Measurements from ENCODE around the gene MEIS1. TPM values are rescaled to one million over a fixed set of nuclear protein-coding genes. Genes with fewer than 3 reads are reported as not detected.
A peak's percentile ranks its signal among the peaks of the same experiment; 100 is the strongest.

Gene MEIS1
- total RNA-seq, 1 experiment from 2014 or later: 9.1 TPM

DNA sequence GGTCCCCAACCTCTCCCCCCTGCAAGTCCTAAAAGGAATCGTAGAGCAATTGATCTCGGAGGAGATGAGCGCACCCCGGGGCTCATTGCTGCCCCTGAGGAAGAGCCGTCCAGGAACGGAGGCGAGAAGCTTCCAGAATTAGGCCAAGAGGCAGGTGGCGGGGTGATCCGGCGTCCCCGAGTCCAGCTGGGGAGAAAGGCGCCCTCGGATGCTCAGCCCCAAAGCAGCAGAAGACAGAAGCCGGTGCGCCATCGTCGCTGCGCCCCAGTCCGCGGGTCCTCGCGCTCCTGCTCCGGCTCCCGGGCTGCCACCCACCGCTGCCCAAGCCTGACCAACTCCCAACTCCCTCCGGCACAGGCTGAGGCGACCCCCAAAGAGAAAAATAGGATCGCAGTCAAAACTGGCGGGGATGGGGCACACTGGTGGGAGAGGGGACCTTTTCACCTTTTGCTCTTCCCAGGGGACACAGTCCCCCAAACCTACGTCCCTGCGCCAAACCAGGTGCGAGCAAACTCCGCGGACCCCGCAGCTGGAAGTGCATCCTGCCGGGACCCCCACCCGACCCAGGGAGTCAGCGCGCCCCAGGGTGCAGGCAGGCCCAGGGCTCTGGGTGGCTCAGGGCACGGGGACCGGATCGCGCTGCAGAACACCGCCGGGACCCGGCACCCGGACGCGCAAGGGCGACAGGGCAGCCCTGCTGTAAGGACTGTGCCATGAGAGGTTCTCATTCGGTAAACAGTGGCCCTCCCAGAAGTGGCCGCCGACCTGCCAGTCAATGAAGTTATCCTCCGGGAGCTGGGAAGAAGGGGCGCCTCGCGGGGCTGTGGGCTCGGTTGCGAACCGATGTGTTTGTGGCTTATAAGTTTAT, 8.4 kb upstream of the MEIS1 start:
- no peak for TF ChIP-seq CTCF (conservative IDR thresholded peaks at IDR 0.05)
- no peak for TF ChIP-seq EZH2 (IDR thresholded peaks at IDR 0.05; ENCODE audit: low read depth)
- POLR2A ChIA-PET (ENCODE audit: unreplicated experiment): no interaction called here
- Histone ChIP-seq H3K4me2 (no peak overlapping the region), H3K36me3 (ENCODE audit: low read depth) (no peaks in the 10 kb centered on the region), H3K9me2 (ENCODE audit: insufficient read depth) (no peaks in the 10 kb centered on the region), H3K79me2 (ENCODE audit: low read depth) (no peaks in the 10 kb centered on the region), H2AFZ (no peak overlapping the region), H3K9me3 (ENCODE audit: insufficient read depth, low read depth) (no peaks in the 10 kb centered on the region), H4K20me1 (ENCODE audit: insufficient read depth) (no peaks in the 10 kb centered on the region), H3K27ac (no peak overlapping the region), H3K4me3 (no peak overlapping the region), H3K4me1 (replicated peaks; ENCODE audit: insufficient read depth) (no peaks in the 10 kb centered on the region), H3K27me3 (ENCODE audit: insufficient read depth, low read depth) (no peaks in the 10 kb centered on the region), H3F3A (ENCODE audit: insufficient read depth, low read depth) (no peaks in the 10 kb centered on the region)
- CTCF ChIA-PET: no interaction called here
- BruUV-seq (replicated peaks): no TSS peak
- no peak for DNase-seq
- intact Hi-C loops (cut with micrococcal nuclease; ENCODE audit: unreplicated experiment): loop anchor here (5.0 to 10.0 kb wide), 4 partner anchors 498 to 1228 kb away; no protein-coding TSS in a partner anchor

DNA sequence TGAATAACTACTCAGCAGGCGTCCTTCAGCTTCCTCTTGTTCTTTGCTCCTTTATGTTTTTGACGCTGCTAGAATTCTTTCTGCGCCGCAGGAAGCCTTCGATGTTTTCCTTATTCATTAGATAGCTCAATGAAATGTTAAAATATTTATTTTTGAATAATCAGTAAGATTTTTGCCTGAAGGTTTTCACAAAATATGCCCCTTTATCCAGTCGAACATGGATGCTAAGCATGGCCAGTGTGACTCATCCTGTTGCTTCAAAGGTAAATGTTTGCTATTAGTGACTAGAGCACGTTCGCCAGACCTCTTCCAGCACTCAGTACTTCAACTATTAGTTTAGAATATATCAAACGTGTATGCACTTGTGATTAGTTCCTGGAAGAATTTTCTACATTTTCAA, 7.6 kb upstream of the MEIS1 start:
- no peaks in the 10 kb centered on the region for H3K36me3 ChIP-seq (ENCODE audit: low read depth)
- CTCF ChIA-PET: no interaction called here
- POLR2A ChIA-PET (ENCODE audit: unreplicated experiment): no interaction called here
- no peak overlapping the region for H3K4me2 ChIP-seq
- no peaks in the 10 kb centered on the region for H3K9me2 ChIP-seq (ENCODE audit: insufficient read depth)
- H3K9me3 ChIP-seq (ENCODE audit: insufficient read depth, low read depth): no peaks in the 10 kb centered on the region
- H3K27ac ChIP-seq: no peak overlapping the region
- H3K79me2 ChIP-seq (ENCODE audit: low read depth): no peaks in the 10 kb centered on the region
- intact Hi-C loops (cut with micrococcal nuclease; ENCODE audit: unreplicated experiment): loop anchor here (5.0 to 10.0 kb wide), 4 partner anchors 498 to 1228 kb away; no protein-coding TSS in a partner anchor
- no TSS peak for BruUV-seq (replicated peaks)
- H3K4me1 ChIP-seq (replicated peaks; ENCODE audit: insufficient read depth): no peaks in the 10 kb centered on the region
- no peak for TF ChIP-seq CTCF (conservative IDR thresholded peaks at IDR 0.05)
- no peak for TF ChIP-seq EZH2 (IDR thresholded peaks at IDR 0.05; ENCODE audit: low read depth)
- no peak overlapping the region for H2AFZ ChIP-seq
- DNase-seq: no peak
- H4K20me1 ChIP-seq (ENCODE audit: insufficient read depth): no peaks in the 10 kb centered on the region
- H3F3A ChIP-seq (ENCODE audit: insufficient read depth, low read depth): no peaks in the 10 kb centered on the region
- no peaks in the 10 kb centered on the region for H3K27me3 ChIP-seq (ENCODE audit: insufficient read depth, low read depth)
- no peak overlapping the region for H3K4me3 ChIP-seq

DNA sequence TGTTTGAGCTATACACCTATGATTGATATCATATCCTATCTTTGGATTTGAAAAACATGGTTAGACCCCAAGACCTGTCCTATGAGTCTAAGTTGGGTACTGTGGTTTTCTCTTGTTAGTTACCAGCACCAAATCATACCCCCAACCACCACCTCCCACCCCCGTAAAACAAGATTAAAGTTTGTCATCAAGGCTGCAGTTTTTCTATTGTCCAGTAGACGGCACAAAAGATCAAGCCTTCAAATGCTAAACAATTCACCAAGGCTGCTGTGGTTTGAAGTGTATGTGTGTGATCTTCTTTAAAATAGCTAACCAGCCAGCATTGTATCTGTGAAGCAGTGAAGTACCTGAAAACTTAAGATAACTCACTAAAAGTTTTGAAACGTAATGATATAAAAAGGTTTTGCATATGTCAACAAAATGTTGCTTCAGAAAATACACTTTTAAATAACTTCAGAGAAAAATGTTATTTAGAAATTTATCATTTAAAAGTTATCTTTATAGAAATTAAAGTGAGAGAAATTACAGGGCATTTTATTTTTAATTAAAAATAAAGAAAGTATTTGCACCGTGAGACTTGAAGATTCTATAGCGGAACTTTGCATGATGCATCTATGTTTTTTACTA, 5.8 kb upstream of the MEIS1 start:
- no peak overlapping the region for H3K27ac ChIP-seq
- no peaks in the 10 kb centered on the region for H3K27me3 ChIP-seq (ENCODE audit: insufficient read depth, low read depth)
- no peak overlapping the region for H3K4me3 ChIP-seq
- H3K36me3 ChIP-seq (ENCODE audit: low read depth): no peaks in the 10 kb centered on the region
- no peaks in the 10 kb centered on the region for H3K9me3 ChIP-seq (ENCODE audit: insufficient read depth, low read depth)
- H4K20me1 ChIP-seq (ENCODE audit: insufficient read depth): no peaks in the 10 kb centered on the region
- no peak overlapping the region for H2AFZ ChIP-seq
- POLR2A ChIA-PET (ENCODE audit: unreplicated experiment): no interaction called here
- BruUV-seq (replicated peaks): no TSS peak
- H3K4me2 ChIP-seq: no peak overlapping the region
- intact Hi-C loops (cut with micrococcal nuclease; ENCODE audit: unreplicated experiment): loop anchor here (1.0 to 10.0 kb wide), 7 partner anchors 146 to 1226 kb away; no protein-coding TSS in a partner anchor
- no peaks in the 10 kb centered on the region for H3F3A ChIP-seq (ENCODE audit: insufficient read depth, low read depth)
- peak; percentile 96 for TF ChIP-seq CTCF (conservative IDR thresholded peaks at IDR 0.05)
- TF ChIP-seq EZH2 (IDR thresholded peaks at IDR 0.05; ENCODE audit: low read depth): no peak
- H3K79me2 ChIP-seq (ENCODE audit: low read depth): no peaks in the 10 kb centered on the region
- no peaks in the 10 kb centered on the region for H3K9me2 ChIP-seq (ENCODE audit: insufficient read depth)
- CTCF ChIA-PET: interaction anchor here (0.6 to 1.5 kb wide), 10 partner anchors 12 to 1603 kb away, joined by 3 to 17 read pairs (median 4); no protein-coding TSS in a partner anchor
- H3K4me1 ChIP-seq (replicated peaks; ENCODE audit: insufficient read depth): no peaks in the 10 kb centered on the region
- DNase-seq: peak in 1 of 2 experiments; percentile 27
